AG04449 (cell line): ENCODE results near the gene TIFAB.

Experiments used
- CTCF ChIA-PET: fragments of 350-600 bp; formaldehyde crosslinking; extraction: SDS; loops from one replicate; lab custom pipeline; 2021; ENCODE audit warnings: antibody characterized with exemption; lab: Yijun Ruan, JAX
- POLR2A ChIA-PET: fragments of 400-600, 350-600 bp; formaldehyde crosslinking; extraction: SDS; loops from one replicate; lab custom pipeline; 2020; ENCODE audit warnings: antibody characterized with exemption, inconsistent platforms; lab: Yijun Ruan, JAX
- DNase-seq: peaks from one replicate; pipeline ENCODE4 v3.0.0-alpha.2; 2010; ENCODE audit warnings: low read depth, low spot score
- H3K4me3 ChIP-seq: 2 replicates; pipeline ENCODE4 v1.5.1; 2011; ENCODE audit warnings: low read depth, mild to moderate bottlenecking, control low read depth, low read length
- CTCF ChIP-seq: IDR thresholded peaks from one replicate; pipeline ENCODE4 v1.5.1; 2011; ENCODE audit warnings: mild to moderate bottlenecking, moderate library complexity, low read length, control low read depth, inconsistent platforms; ENCODE audit not compliant: insufficient read depth; ENCODE audit errors: missing control alignments

TIFAB gene

DNA sequence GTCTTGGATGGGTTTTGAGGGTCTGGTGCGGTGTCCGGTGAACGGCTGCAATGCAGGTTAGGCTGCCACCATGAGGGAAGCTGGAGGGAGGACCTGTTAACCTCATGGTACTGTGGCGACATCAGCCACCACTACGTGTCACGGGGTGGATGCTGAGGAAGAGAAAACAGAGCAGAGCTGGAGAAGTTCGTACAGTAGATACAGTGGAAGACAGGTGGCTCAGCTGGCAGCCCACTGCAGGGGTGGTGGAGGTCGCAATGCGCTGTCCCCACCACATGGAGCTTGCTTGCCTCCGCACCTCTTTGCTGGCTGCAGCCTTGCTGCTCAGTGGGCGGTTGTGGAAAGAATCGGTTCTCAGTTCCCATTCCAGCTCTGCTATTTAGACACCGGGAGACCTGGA, 7.8 kb downstream of the TIFAB start:
- no peak for DNase-seq
- CTCF ChIA-PET: interaction anchor here (1.1 to 37.5 kb wide), 4 partner anchors 13 to 117 kb away, joined by 3 to 2422 read pairs (median 33); partner anchors contain the start of gene CXCL14
- POLR2A ChIA-PET: no interaction called here
- TF ChIP-seq CTCF: no peak
- H3K4me3 ChIP-seq: no peak overlapping the region

DNA sequence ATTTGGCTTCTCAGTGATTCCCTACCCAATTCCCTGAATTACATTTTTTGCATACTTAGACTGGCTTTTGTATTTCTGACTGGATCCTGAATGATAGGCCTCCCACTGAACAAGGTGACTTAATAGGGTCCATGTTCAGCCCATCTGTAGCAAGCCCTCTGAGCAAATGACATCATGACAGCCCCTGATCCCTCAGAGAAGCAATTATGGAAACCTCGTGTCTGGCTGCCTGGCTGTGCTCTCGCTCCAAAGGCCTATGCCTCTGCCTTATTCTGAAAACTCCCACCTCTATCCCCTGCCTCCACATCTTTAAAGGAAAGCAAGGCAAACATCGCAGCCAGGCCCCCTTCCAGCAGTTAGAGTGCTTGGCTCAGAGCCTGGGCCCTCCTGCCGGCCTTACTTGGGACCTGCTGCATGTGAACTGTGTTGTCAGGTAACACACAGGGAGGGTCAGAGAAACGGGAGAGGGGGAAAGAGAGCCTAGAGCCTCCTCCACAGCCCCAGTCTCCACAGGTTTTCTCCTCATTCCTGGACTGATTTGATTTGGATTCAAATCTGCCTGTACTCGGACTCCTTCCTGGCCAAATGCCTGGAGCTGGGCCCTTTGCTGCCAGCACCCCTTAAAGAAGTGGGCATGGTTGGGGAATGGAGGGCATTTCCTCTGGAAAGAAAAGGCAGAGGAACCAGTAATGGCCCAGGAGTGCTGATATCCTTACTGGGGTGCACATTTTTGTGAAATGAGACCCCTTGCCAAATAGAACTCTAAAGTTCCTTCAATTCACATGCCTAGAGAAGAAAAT, 8.8 kb downstream of the TIFAB start:
- CTCF ChIA-PET: interaction anchor here (1.1 to 37.5 kb wide), 4 partner anchors 14 to 118 kb away, joined by 3 to 2422 read pairs (median 92); partner anchors contain the start of gene CXCL14
- no peak for TF ChIP-seq CTCF

DNA sequence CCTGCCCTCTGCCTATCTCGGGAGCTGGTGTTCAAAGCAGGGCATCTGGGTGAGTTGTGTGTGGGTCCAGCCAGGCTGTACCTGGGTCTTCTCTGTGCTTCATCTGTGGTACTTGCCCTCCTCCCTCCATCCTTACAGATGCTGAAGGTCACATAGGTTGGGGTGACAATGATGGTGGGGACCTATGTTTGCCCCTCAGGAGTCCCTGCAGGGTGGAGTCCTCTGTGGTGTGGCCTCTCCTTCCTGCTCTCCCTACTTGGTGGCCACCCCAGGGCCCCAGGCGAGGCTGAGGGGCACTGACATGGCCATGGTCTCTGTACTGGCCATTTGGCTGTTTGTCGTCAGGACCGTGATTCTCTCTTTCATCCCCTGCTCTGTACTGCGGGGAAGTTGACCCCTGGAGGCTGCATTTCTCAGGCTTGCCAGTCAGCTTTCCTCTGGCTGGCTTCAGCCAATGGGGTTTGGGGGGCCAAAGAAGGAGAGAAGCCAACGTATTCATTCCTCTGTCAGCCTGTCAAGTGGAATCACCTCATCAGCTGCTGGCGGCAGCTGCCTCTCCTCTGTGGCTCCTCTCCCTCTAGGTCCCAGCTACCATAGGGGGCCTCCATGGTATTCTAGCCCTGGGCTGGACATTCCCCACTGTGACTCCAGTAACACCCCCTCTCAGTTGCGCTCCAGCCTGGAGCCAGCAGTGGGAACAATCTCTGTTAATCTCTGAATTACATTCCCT, 9.6 kb downstream of the TIFAB start:
- CTCF ChIA-PET: interaction anchor here (0.6 to 10.7 kb wide), 5 partner anchors 16 to 286 kb away, joined by 3 to 134 read pairs (median 28); no protein-coding TSS in a partner anchor
- no peak for TF ChIP-seq CTCF
- POLR2A ChIA-PET: no interaction called here
- no peak for DNase-seq
- H3K4me3 ChIP-seq: no peak overlapping the region

More for the DNA sequence above, 8.8 kb downstream of the TIFAB start:
- DNase-seq: no peak
- no peak overlapping the region for H3K4me3 ChIP-seq
- POLR2A ChIA-PET: no interaction called here

GRCh38 chr5:135441919-135442318, 10.2 kb downstream of the TIFAB start:
- TF ChIP-seq CTCF: no peak
- H3K4me3 ChIP-seq: no peak overlapping the region
- ChIA-PET POLR2A (no interaction called here), CTCF (interaction anchor here (0.6 to 10.7 kb wide), 5 partner anchors 16 to 287 kb away, joined by 3 to 134 read pairs (median 28); no protein-coding TSS in a partner anchor)
- DNase-seq: no peak

GRCh38 chr5:135441350-135441831, 10.8 kb downstream of the TIFAB start:
- no peak for TF ChIP-seq CTCF
- CTCF ChIA-PET: interaction anchor here (1.0 to 10.7 kb wide), 6 partner anchors 15 to 117 kb away, joined by 3 to 134 read pairs (median 20); no protein-coding TSS in a partner anchor
- no peak for DNase-seq
- POLR2A ChIA-PET: no interaction called here
- no peak overlapping the region for H3K4me3 ChIP-seq

GRCh38 chr5:135440916-135441315, 11.2 kb downstream of the TIFAB start:
- no peak overlapping the region for H3K4me3 ChIP-seq
- TF ChIP-seq CTCF: no peak
- CTCF ChIA-PET: interaction anchor here (0.7 to 10.7 kb wide), 11 partner anchors 8 to 119 kb away, joined by 3 to 134 read pairs (median 3); no protein-coding TSS in a partner anchor
- POLR2A ChIA-PET: no interaction called here
- no peak for DNase-seq
